RCC 7860 (cell line): ENCODE results near the gene CCDC179.
A peak's percentile ranks its signal among the peaks of the same experiment; 100 is the strongest.

Experiments
- DNase-seq: peaks from one replicate; pipeline ENCODE4 v3.0.0-alpha.2; 2015; ENCODE audit warnings: low spot score
- FAIRE-seq: peaks from 2 replicates; lab custom pipeline; 2012; peaks lifted over from hg19 to GRCh38; lab: Jason Lieb, UNC

Gene CCDC179

GRCh38 chr11:22860241-22860640, at the start of gene CCDC179:
CCDC179 (minus strand) TSS chr11:22860474; CDS start chr11:22860421, 53 bp downstream.
- DNase-seq (no peak), FAIRE-seq (no peak)

GRCh38 chr11:22903782-22904181, 43.5 kb upstream of the CCDC179 start:
- FAIRE-seq (no peak), DNase-seq (no peak)

GRCh38 chr11:22901603-22902002, 41.3 kb upstream of the CCDC179 start:
- FAIRE-seq (no peak), DNase-seq (no peak)

- DNase-seq (no peak), FAIRE-seq (no peak)
These were observed 40.7 kb upstream of the CCDC179 start for GRCh38 chr11:22900764-22901486.

- FAIRE-seq (no peak), DNase-seq (no peak)
These were observed 37.8 kb upstream of the CCDC179 start for GRCh38 chr11:22898036-22898435.

GRCh38 chr11:22890227-22890626, 30.0 kb upstream of the CCDC179 start:
- FAIRE-seq = no peak

GRCh38 chr11:22884217-22884616, 23.9 kb upstream of the CCDC179 start:
- DNase-seq = no peak
- FAIRE-seq = no peak

More at GRCh38 chr11:22890227-22890626, 30.0 kb upstream of the CCDC179 start:
- no peak for DNase-seq

- FAIRE-seq (no peak), DNase-seq (no peak)
These were observed 19.4 kb upstream of the CCDC179 start for GRCh38 chr11:22879630-22880029.

GRCh38 chr11:22878604-22879003, 18.3 kb upstream of the CCDC179 start:
- DNase-seq (no peak), FAIRE-seq (no peak)

- DNase-seq (no peak), FAIRE-seq (no peak)
These were observed 17.8 kb upstream of the CCDC179 start for GRCh38 chr11:22878039-22878438.

- FAIRE-seq (peak; percentile 88), DNase-seq (peak; percentile 66)
These were observed 15.7 kb upstream of the CCDC179 start for GRCh38 chr11:22875869-22876473.

- DNase-seq = no peak
- no peak for FAIRE-seq
These were observed 9.1 kb upstream of the CCDC179 start for GRCh38 chr11:22869325-22869724.

- no peak for DNase-seq
- no peak for FAIRE-seq
These were observed 518 bp downstream of the CCDC179 start for GRCh38 chr11:22859756-22860155.

GRCh38 chr11:22851477-22851876, 8.8 kb downstream of the CCDC179 start:
- DNase-seq = no peak
- FAIRE-seq = no peak

- FAIRE-seq (no peak), DNase-seq (no peak)
These were observed 13.5 kb downstream of the CCDC179 start for GRCh38 chr11:22846726-22847125.

GRCh38 chr11:22832315-22833015, 27.8 kb downstream of the CCDC179 start:
- no peak for DNase-seq
- FAIRE-seq = no peak

- DNase-seq (no peak), FAIRE-seq (no peak)
These were observed 30.2 kb downstream of the CCDC179 start for GRCh38 chr11:22830082-22830414.

- FAIRE-seq (peak; percentile 8), DNase-seq (peak; percentile 81)
These were observed 30.8 kb downstream of the CCDC179 start, which contains the start of gene SVIP for GRCh38 chr11:22829231-22830081. SVIP (minus strand) TSS chr11:22829801; CDS start chr11:22829748, 53 bp downstream.

- DNase-seq = no peak
- FAIRE-seq = no peak
These were observed 31.9 kb downstream of the CCDC179 start for GRCh38 chr11:22828373-22828772.

- no peak for DNase-seq
- no peak for FAIRE-seq
These were observed 38.1 kb downstream of the CCDC179 start for GRCh38 chr11:22822203-22822602.

- DNase-seq (no peak), FAIRE-seq (no peak)
These were observed 50.4 kb downstream of the CCDC179 start for GRCh38 chr11:22809893-22810292.
